Thyroid gland (tissue), 4 donors: ENCODE measurements around the gene OMD.

Experiments
- POLR2A ChIP-seq, 2 donors: fragments of 450-650 bp; IDR thresholded peaks; one replicate each; pipeline ENCODE4 v1.6.1; 2017; ENCODE audit warnings: antibody characterized with exemption in 2 of 2, mild to moderate bottlenecking in 2 of 2, moderate library complexity in 1 of 2
- TF ChIP-seq, protein P1 (sequence below), 6 experiments: fragments of 200-600 bp in 3 of 6; fragments of 450-650 bp in 3 of 6; sonication (generic) in 3 of 6; IDR thresholded peaks; one replicate each; pipeline ENCODE4 v1.5.1; 2016 to 2019; ENCODE audit warnings: antibody characterized with exemption in 6 of 6, mild to moderate bottlenecking in 2 of 6, inconsistent platforms in 1 of 6, moderate library complexity in 1 of 6

GRCh38 chr9:92402826-92403745, 21.2 kb downstream of the OMD start:
- TF ChIP-seq, protein P1, sequence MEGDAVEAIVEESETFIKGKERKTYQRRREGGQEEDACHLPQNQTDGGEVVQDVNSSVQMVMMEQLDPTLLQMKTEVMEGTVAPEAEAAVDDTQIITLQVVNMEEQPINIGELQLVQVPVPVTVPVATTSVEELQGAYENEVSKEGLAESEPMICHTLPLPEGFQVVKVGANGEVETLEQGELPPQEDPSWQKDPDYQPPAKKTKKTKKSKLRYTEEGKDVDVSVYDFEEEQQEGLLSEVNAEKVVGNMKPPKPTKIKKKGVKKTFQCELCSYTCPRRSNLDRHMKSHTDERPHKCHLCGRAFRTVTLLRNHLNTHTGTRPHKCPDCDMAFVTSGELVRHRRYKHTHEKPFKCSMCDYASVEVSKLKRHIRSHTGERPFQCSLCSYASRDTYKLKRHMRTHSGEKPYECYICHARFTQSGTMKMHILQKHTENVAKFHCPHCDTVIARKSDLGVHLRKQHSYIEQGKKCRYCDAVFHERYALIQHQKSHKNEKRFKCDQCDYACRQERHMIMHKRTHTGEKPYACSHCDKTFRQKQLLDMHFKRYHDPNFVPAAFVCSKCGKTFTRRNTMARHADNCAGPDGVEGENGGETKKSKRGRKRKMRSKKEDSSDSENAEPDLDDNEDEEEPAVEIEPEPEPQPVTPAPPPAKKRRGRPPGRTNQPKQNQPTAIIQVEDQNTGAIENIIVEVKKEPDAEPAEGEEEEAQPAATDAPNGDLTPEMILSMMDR (IDR thresholded peaks at IDR 0.05), result no peak
- no peak for TF ChIP-seq POLR2A (IDR thresholded peaks at IDR 0.05)
